Loucy (cell line): Measurements from ENCODE around the gene PCK1.

Source experiments
- CTCF ChIP-seq: fragments of 200-600 bp; sonication (generic); conservative IDR thresholded peaks from 2 replicates; pipeline ENCODE4 v1.5.1; 2014; ENCODE audit warnings: mild to moderate bottlenecking, antibody characterized with exemption, low read length
- EZH2phosphoT487 ChIP-seq: fragments of 200-600 bp; IDR thresholded peaks from 2 replicates; pipeline ENCODE4 v1.6.1; 2018; ENCODE audit warnings: antibody characterized with exemption, mild to moderate bottlenecking, moderate library complexity, borderline replicate concordance

- no peak for TF ChIP-seq CTCF
- no peak for TF ChIP-seq EZH2phosphoT487
Measured at GRCh38 chr20:57524511-57525176, 36.3 kb upstream of the PCK1 start, which contains the start of gene CTCFL.
